VCaP (cell line): ENCODE measurements around the gene EMID1.

Source experiments
- H3K27ac ChIP-seq: fragments of 450-650 bp; 2 replicates; pipeline ENCODE4 v1.5.1; 2017
- TF ChIP-seq, protein P1 (sequence below): fragments of 450-650 bp; conservative IDR thresholded peaks from 2 replicates; pipeline ENCODE4 v1.5.1; 2017; ENCODE audit warnings: mild to moderate bottlenecking, moderate library complexity

Gene EMID1

DNA sequence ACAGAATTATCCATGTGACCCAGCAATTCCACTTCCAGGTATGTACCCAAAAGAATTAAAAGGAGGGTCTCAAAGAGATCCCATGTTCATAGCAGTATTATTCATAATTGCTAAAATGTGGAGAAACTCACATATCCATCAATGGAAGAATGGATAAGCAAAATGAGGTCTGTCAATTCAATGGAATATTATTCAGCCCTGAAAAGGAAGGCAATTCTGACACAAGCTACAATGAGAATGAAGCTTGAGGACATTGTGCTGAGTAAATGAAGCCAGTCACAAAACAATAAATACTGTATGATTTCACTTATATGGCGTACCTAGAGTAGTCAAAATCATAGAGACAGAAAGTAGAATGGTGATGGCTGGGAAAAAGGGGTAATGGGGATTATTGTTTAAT lies 19.4 kb upstream of the EMID1 start:
- TF ChIP-seq, protein P1, sequence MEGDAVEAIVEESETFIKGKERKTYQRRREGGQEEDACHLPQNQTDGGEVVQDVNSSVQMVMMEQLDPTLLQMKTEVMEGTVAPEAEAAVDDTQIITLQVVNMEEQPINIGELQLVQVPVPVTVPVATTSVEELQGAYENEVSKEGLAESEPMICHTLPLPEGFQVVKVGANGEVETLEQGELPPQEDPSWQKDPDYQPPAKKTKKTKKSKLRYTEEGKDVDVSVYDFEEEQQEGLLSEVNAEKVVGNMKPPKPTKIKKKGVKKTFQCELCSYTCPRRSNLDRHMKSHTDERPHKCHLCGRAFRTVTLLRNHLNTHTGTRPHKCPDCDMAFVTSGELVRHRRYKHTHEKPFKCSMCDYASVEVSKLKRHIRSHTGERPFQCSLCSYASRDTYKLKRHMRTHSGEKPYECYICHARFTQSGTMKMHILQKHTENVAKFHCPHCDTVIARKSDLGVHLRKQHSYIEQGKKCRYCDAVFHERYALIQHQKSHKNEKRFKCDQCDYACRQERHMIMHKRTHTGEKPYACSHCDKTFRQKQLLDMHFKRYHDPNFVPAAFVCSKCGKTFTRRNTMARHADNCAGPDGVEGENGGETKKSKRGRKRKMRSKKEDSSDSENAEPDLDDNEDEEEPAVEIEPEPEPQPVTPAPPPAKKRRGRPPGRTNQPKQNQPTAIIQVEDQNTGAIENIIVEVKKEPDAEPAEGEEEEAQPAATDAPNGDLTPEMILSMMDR: no peak
- no peak overlapping the region for H3K27ac ChIP-seq

DNA sequence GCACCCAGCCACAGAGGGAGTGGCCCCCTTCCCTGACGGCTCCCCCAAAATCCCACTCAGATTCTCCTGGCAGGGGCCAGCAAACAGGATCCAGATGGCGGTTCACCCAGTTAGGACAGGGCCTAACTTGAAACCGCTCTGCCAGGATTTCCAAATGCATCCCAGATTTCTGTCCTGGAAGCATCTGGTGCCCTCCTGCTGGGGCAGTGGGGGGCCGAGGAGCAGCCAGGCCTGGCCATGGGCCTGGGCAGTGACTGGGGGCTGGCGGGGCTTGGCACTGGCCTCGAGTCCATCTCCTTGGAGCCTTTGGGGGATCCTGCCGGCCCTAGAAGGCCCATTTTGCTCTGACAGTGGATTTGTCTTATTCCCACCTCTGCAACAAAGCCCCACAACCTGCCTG lies 17.9 kb upstream of the EMID1 start:
- TF ChIP-seq, protein P1: no peak
- no peak overlapping the region for H3K27ac ChIP-seq

DNA sequence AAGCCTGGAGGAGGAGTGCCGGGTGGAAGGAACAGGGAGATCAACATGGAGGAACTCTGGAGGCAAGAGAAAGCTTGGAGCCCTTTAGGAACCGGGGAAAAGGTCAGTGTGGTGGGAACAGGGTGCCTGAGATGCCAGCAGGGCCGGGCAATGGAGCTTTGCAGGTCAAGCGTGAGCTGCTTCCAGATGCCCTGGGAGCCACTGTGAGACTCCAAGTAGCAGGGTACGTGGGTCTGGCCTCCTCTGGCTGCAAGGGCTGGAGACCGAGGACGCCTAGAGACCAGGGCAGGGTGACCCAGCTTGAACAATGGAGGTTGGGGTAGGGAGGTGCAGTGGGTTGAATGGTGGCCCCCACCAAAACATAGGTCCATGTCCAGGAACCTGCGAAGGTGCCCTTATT lies 15.6 kb upstream of the EMID1 start:
- no peak overlapping the region for H3K27ac ChIP-seq
- TF ChIP-seq, protein P1: no peak

DNA sequence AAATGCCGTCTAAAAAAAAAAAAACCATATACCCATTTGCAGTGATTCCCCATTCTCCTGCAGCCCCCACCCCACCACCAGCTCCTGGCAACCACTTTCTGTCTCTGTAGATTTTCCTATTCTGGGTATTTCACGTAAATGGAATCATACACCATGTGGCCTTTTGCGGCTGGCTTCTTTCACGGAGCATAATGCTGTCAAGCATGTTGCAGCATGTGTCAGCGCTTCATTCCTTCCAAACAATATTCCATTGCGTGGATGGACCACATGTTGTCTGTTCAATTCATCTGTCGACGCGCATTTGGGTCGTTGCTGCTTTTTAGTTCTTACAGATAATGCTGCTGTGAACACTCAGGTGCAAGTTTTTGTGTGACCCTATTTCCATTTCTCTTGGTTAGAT lies 14.8 kb upstream of the EMID1 start:
- TF ChIP-seq, protein P1: no peak
- H3K27ac ChIP-seq: no peak overlapping the region

DNA sequence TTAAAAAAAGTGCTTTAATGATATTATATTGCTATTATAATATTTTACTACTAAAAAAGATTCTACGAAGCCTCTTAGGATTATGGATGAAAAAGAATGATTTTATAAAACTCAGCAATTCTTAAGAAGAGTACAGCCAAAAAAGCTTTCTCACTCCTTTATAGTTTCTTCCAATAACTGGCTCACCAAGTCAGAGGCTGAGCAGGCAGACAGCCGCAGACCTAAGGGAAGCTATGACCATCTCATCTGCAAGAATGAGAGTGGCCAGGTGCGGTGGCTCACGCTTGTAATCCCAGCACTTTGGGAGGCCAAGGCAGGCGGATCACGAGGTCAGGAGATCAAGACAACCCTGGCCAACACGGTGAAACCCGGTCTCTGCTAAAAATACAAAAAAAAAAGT lies 12.7 kb upstream of the EMID1 start:
- no peak overlapping the region for H3K27ac ChIP-seq
- TF ChIP-seq, protein P1: no peak

DNA sequence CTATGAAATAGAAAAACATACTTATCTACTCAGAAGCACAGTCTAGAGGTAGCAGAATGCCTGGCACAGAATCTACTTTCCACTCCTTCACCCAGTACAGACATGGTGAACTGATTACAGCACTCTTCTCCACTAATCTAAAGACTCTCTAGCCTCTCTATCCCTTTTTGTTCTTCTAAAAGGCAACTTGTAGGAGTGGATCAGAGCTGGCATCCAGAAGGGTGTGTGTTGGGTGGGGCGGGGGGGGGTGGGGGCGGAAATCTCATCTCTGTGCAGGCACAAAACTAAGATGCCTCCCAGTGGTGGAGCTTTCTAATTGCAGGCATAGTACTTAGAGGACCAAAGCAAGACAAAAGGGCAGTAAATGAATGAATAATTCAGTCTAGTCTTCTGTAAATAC lies 11.5 kb upstream of the EMID1 start:
- H3K27ac ChIP-seq: no peak overlapping the region
- TF ChIP-seq, protein P1: no peak

DNA sequence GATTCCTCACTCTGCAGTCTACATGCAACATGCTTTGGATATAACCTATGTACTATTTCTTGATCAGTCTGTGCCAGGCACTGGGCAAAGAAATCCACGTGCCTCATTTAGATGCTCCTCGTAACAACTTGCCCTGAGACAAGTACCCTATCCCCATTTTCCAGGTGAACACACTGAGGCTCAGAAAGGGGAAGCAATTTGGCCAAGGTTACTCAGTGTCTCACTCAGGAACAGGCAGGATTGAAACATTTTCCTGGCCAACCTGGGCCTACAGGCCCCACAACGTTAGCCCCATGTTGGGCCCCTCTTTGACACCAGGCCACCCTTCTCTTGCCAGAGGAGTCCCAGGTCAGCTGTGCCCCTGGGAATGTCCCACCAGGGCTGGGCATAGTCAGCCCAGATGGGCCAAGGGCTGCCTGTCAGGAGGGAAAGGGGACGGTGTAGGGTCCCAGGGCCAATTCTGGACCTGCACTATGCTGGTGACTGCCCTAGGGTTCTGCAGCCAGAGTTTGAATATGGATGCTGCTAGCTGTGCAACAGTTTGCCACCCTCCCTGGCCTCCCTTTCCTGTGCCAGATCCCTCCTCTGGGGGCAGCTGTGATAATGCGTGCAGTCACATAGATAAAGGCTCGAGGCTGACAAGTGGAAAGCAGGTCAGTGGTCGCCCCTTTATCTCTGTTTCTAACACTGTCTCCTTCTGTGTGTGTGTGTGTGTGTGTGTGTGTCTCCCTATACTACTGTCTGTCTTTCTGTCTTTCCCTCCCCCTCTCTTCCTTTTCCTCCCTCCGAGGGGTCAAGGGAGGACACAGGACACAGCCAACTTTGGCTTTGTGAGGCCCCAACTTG lies 10.4 kb upstream of the EMID1 start:
- TF ChIP-seq, protein P1: no peak
- H3K27ac ChIP-seq: no peak overlapping the region
